ENCODE data around the gene CDK5RAP3. TPM values are rescaled to one million over a fixed set of nuclear protein-coding genes. Genes with fewer than 3 reads are reported as not detected.

CDK5RAP3 gene
- total and polyA plus RNA-seq, 2 of the 13 experiments (the other 11 are each of a cell fraction or from before 2014, with no cell fraction given), result 128 to 154 TPM

DNA sequence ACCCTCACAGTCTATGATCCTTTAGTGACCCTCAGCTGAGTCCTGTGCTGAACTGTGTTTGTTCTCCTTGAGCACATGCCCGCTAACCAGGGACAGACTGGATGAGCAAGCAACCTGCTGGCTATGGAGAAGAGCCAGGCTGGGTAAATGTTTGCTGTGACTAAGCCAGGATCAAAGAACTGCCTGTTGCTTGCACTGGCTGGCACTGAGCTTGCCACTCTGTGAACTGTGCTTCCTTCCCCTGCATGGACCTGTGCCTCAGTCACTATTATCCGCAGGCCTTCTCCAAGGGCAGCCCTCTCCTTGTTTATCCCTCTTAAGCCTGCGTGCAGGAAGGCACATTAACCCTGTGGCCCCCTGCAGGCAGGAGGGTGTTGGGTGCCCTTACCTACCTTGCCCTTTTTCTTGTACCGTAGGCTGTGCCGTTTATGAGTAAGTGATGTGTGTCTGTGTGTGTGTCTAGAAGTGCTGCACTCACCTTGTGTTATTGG, 22.2 kb upstream of the CDK5RAP3 start (continued):
- TF ChIP-seq, protein P1, sequence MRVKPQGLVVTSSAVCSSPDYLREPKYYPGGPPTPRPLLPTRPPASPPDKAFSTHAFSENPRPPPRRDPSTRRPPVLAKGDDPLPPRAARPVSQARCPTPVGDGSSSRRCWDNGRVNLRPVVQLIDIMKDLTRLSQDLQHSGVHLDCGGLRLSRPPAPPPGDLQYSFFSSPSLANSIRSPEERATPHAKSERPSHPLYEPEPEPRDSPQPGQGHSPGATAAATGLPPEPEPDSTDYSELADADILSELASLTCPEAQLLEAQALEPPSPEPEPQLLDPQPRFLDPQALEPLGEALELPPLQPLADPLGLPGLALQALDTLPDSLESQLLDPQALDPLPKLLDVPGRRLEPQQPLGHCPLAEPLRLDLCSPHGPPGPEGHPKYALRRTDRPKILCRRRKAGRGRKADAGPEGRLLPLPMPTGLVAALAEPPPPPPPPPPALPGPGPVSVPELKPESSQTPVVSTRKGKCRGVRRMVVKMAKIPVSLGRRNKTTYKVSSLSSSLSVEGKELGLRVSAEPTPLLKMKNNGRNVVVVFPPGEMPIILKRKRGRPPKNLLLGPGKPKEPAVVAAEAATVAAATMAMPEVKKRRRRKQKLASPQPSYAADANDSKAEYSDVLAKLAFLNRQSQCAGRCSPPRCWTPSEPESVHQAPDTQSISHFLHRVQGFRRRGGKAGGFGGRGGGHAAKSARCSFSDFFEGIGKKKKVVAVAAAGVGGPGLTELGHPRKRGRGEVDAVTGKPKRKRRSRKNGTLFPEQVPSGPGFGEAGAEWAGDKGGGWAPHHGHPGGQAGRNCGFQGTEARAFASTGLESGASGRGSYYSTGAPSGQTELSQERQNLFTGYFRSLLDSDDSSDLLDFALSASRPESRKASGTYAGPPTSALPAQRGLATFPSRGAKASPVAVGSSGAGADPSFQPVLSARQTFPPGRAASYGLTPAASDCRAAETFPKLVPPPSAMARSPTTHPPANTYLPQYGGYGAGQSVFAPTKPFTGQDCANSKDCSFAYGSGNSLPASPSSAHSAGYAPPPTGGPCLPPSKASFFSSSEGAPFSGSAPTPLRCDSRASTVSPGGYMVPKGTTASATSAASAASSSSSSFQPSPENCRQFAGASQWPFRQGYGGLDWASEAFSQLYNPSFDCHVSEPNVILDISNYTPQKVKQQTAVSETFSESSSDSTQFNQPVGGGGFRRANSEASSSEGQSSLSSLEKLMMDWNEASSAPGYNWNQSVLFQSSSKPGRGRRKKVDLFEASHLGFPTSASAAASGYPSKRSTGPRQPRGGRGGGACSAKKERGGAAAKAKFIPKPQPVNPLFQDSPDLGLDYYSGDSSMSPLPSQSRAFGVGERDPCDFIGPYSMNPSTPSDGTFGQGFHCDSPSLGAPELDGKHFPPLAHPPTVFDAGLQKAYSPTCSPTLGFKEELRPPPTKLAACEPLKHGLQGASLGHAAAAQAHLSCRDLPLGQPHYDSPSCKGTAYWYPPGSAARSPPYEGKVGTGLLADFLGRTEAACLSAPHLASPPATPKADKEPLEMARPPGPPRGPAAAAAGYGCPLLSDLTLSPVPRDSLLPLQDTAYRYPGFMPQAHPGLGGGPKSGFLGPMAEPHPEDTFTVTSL (CRISPR knock-in tag; IDR thresholded peaks at IDR 0.05; ENCODE audit: borderline replicate concordance), result peak; percentile 68; the same call in 1 of the 2 replicates
- TF ChIP-seq TOPORS (CRISPR knock-in tag; IDR thresholded peaks at IDR 0.05) (no peak), THRA (CRISPR knock-in tag; IDR thresholded peaks at IDR 0.05; ENCODE audit: borderline replicate concordance) (peak; percentile 75; the same call in 1 of the 2 replicates), SRSF9 (IDR thresholded peaks at IDR 0.05; ENCODE audit: borderline replicate concordance, insufficient read depth, low read depth, low read length, poor library complexity, severe bottlenecking) (no peak), JDP2 (CRISPR knock-in tag; IDR thresholded peaks at IDR 0.05; ENCODE audit: borderline replicate concordance) (no peak), RFX1 (IDR thresholded peaks at IDR 0.05) (no peak), ZNF569 (CRISPR knock-in tag; IDR thresholded peaks at IDR 0.05; ENCODE audit: borderline replicate concordance) (no peak), GZF1 (CRISPR knock-in tag; IDR thresholded peaks at IDR 0.05) (no peak), ZNF451 (CRISPR knock-in tag; IDR thresholded peaks at IDR 0.05) (no peak), ZSCAN9 (CRISPR knock-in tag; IDR thresholded peaks at IDR 0.05; ENCODE audit: borderline replicate concordance) (peak; percentile 100), ZFP37 (CRISPR knock-in tag; IDR thresholded peaks at IDR 0.05; ENCODE audit: borderline replicate concordance) (0 out of 2 replicates have a peak, but pooled peaks have one; percentile 92), KDM4B (CRISPR knock-in tag; IDR thresholded peaks at IDR 0.05) (no peak)
- TF ChIP-seq, protein P2, sequence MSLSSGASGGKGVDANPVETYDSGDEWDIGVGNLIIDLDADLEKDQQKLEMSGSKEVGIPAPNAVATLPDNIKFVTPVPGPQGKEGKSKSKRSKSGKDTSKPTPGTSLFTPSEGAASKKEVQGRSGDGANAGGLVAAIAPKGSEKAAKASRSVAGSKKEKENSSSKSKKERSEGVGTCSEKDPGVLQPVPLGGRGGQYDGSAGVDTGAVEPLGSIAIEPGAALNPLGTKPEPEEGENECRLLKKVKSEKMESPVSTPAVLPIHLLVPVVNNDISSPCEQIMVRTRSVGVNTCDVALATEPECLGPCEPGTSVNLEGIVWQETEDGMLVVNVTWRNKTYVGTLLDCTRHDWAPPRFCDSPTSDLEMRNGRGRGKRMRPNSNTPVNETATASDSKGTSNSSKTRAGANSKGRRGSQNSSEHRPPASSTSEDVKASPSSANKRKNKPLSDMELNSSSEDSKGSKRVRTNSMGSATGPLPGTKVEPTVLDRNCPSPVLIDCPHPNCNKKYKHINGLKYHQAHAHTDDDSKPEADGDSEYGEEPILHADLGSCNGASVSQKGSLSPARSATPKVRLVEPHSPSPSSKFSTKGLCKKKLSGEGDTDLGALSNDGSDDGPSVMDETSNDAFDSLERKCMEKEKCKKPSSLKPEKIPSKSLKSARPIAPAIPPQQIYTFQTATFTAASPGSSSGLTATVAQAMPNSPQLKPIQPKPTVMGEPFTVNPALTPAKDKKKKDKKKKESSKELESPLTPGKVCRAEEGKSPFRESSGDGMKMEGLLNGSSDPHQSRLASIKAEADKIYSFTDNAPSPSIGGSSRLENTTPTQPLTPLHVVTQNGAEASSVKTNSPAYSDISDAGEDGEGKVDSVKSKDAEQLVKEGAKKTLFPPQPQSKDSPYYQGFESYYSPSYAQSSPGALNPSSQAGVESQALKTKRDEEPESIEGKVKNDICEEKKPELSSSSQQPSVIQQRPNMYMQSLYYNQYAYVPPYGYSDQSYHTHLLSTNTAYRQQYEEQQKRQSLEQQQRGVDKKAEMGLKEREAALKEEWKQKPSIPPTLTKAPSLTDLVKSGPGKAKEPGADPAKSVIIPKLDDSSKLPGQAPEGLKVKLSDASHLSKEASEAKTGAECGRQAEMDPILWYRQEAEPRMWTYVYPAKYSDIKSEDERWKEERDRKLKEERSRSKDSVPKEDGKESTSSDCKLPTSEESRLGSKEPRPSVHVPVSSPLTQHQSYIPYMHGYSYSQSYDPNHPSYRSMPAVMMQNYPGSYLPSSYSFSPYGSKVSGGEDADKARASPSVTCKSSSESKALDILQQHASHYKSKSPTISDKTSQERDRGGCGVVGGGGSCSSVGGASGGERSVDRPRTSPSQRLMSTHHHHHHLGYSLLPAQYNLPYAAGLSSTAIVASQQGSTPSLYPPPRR (CRISPR knock-in tag; IDR thresholded peaks at IDR 0.05; ENCODE audit: borderline replicate concordance), result peak; percentile 79
- TF ChIP-seq, protein P3, sequence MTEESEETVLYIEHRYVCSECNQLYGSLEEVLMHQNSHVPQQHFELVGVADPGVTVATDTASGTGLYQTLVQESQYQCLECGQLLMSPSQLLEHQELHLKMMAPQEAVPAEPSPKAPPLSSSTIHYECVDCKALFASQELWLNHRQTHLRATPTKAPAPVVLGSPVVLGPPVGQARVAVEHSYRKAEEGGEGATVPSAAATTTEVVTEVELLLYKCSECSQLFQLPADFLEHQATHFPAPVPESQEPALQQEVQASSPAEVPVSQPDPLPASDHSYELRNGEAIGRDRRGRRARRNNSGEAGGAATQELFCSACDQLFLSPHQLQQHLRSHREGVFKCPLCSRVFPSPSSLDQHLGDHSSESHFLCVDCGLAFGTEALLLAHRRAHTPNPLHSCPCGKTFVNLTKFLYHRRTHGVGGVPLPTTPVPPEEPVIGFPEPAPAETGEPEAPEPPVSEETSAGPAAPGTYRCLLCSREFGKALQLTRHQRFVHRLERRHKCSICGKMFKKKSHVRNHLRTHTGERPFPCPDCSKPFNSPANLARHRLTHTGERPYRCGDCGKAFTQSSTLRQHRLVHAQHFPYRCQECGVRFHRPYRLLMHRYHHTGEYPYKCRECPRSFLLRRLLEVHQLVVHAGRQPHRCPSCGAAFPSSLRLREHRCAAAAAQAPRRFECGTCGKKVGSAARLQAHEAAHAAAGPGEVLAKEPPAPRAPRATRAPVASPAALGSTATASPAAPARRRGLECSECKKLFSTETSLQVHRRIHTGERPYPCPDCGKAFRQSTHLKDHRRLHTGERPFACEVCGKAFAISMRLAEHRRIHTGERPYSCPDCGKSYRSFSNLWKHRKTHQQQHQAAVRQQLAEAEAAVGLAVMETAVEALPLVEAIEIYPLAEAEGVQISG (CRISPR knock-in tag; IDR thresholded peaks at IDR 0.05), result peak; percentile 45
